ENCODE data around the gene NELFB.

The NELFB gene

DNA sequence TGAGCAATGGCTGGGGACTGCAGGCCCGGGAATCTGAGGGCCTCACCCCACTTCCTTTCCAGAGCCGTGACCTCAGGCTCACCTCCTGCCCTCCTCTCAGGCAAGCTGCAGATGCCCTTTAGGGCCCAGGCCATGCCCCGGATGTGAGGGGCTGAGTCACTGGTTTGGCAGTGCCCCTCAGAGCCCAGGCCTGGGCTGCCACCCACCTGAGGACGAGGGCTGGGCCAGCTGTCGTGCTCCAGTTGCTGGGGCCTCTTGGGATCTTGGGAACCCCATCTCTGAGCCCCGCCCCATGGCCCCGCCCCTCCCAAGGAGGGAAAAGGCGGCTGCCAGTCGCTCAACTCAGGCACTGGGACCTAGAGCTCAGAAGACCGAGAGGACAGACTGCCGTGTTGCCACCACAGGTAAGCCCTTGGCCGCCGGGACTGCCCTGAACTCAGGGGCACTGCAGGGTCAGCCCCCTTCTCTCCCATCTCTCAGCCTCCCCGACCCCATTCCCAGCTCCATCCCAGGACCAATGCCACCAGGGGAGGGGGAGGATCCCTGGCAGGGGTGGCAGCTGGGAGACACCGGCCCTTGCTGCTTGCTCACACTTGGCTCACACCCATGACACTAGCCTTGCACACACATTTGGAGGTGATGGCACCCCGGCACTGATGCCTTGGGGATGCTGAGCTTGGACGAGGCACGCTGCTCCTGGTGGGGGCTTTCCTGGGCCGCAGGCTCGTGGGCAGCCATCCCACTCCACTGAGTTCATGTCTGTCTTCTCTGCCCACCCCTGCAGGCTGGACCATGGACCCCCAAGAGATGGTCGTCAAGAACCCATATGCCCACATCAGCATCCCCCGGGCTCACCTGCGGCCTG, 30.1 kb upstream of the NELFB start, which contains the start of gene CYSRT1:
Gene CYSRT1 (plus strand): TSS at position 345 of the 865 bp plus-strand sequence. CDS start 448 bp downstream, at position 793.
- no peak for DNase-seq

DNA sequence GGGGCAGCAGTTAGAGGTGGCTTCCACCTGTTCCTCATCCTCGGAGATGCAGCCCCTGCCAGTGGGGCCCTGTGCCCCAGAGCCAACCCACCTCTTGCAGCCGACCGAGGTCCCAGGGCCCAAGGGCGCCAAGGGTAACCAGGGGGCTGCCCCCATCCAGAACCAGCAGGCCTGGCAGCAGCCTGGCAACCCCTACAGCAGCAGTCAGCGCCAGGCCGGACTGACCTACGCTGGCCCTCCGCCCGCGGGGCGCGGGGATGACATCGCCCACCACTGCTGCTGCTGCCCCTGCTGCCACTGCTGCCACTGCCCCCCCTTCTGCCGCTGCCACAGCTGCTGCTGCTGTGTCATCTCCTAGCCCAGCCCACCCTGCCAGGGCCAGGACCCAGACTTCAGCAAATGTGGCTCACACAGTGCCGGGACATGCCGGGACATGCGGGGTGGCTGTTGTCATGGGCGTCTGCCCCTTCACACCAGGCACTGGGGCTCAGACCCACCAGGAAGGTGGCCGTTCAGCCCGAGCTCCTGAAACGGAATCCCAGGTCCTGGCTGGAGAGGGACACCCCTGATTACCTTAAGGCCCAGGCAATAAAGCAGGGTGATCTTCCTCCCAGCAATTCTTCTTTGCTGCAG, 29.3 kb upstream of the NELFB start:
- DNase-seq: no peak

DNA sequence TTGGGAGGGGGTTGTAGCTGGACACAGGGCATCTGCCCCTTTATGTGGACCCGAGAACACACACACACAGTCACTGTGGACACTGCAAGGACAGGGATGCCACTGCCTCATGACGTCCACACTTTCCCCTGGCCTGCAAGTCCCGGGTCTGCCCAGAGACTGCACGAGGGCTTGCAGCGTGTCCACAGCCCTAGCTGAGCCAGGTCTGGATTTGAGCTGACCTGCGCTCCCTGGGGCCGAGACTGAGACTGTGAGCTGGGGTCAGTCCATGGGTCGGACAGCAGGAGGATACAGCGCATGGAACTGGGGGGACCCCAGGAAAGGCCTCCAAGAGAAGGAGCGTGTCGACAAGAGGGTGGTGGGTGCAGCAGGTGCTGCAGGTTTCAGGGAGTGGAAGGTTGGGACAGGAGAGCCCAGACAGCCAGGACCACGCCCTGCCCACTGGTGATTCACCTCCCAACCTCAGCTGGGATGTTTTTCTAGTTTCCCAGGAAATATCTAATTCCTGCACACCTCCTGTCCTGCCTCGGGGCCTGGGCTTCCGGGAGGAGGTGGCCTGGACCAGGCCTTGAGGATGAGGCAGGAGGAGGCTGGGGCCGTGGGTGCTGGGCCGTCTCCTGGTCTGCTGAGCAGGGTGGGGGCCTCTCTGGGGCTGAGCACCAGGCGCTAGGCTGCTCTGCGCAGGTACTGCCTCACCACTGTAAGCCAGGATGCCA, 28.6 kb upstream of the NELFB start:
- DNase-seq: no peak

DNA sequence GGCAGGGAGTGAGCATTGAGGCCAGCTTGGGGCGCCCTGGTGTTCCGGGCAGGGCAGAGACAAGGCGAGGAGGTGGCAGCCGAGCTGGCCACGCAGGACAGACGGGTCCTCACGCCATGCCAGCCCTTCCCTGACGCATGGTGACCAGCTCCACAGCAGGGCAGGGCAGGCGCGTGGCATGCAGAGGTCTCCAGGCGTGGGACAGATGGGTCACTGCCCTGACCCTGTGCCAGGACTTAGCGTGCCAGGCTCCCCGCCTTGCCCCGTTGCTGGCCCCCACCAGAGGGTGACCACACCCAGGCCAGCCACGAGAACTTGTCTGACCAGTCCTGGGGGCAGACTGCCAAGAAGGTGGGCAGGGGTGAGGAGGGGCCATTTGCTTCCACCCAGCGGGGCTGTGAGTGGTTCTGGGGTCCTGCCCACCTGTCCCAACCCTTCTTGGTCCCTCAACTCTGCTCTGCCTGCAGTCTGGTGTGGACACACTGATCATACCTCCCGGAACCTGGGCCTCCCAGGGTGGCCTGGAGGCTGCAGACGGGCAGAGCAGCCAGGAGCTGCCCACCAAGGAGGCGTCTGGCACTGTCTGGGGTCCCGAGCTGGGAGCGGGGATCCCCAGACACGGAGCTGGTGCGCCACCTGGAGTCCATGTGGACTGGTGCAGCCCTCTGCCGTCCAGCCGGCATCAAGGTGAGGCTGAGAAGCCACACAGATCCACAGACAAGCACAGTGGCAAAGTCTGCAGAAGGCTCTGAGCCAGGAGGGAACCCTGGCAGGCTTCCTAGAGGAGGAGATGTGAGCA, 27.9 kb upstream of the NELFB start, which contains the start of gene RNF224:
Gene RNF224 (plus strand): TSS at position 449 of the 799 bp plus-strand sequence. CDS start 834 bp downstream, outside the sequence.
- peak; percentile 76 for DNase-seq

DNA sequence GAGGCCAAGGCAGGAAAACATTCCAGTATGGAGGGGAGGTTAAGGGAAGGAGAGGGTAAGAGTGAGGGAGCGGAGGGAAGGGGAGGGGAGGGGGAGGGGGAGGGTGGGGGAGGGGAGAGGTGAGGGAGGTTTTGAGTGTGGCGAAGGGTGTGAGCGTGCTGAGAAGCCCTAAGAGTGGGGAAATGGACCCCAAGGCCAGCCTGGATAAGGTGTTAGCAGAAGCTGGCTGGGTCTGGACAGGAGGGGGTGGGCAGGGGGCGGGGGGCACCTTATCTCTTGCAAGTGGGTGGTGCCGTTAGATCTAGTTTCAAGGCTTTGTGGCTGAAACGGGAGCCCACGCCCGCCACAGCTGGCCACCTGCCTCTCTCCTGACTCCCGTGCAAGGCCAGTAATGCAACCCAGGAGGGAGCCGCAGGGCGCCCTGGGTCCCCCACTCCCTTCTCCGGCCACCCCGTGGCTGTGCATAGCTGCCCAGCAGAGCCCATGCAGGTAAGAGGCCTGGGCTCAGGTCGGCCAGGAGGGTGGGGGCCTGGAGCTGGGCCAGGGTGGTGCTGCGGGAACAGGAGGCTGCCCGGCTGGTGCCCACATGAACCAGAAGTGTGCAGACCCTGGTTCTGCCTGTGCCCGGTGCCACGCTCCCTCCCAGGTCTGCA, 27.1 kb upstream of the NELFB start:
- no peak for DNase-seq

DNA sequence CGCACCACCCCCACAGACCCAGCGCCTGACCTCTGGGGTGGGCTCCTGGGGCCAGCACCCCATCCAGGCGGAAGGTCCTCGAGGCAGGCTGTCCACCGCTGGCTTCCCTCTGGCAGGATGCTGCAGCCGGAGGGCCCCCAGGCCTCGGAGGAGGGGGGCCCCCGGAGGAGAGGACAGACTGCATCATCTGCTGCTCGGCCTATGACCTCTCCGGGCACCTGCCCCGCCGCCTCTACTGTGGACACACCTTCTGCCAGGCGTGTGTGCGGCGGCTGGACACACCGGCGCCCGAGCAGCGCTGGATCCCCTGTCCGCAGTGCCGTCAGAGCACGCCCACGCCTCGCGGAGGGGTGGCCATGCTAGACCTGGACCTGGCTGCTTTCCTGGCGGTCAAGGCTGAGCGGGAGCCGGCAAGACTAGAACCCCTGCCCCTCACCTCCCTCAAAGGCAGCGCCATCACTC, 26.6 kb upstream of the NELFB start:
- DNase-seq: no peak

DNA sequence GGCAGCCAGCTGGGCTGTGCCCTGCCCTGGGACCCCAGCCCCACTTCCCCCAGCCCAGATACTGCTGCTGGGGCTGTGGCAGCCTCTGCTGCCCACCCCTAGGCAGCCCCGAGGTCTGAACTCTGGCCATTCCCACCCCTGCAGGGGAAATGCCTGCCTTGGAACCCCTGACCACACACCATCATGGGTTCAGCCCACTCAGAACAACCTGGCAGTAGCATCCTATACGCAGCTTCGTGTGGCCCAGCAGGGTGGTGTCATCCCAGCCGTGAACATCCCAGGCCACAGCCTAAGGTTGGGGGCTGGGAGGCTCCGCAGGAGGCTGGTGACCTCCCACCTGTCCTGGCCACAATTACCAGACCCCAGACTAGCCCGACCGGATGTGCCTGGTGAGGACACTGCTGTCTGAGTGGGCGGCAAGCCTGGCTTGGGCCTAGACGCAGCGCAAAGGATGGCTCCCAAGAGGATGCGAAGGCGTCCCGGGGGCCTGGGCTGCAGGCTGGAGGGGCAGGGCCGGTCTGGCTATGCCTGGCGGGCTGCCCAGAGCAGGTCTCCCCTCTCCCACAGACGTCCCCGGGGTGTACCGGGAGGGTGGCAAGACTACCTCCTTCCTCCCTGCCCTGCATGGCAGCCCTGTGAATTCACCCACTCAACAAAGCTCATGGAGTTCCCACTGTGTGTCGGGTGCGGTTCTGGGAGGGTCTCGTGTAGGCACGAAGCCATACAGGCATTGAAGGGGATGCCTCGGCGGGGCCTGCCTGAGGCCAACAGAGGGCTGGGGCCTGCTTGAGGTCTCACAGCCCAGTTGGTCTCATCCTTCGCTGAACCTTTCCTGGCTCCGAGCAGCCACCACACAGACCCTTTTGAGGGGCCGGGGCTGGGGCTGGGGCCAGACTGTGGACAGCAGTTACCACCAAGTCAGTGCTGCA, 25.9 kb upstream of the NELFB start:
- no peak for DNase-seq

DNA sequence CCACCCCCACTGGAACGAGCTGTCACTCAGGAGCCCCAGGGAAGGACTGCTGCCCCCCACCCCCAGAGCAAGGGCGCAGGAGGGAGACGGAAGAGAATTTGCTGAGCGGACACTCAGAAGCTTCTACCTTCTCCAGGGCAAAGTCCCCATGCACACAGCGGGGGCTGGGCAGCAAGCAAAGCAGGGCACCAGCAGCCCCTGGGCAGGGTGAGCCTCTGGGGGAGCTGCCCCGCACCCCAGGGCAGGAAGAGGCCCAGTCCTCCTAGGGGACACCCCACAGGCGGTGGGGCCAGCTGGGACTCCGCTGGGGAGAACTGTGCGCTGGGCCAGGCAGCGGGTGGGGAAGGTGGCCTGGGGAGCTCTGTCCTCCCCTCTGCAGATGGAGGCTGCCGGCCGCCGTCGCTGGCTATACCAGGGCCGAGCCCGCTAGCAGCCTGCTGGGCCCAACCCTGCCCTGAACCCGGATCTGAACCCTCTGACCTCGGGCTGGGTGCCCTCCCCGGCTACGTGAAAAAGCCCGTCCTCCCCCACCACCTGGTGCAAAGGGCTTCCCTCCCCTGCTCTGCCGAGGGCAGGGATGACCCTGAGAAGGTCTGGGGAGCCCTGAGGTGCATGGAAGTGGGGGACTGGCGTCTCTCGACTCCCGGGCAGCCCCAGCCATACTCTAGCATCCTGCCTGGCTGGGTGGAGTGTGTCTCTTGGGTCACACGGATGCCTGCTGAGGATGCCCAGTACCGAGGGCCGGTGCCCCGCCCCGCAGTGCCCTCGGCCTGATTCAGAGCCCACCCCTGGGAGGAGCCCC, 25.0 kb upstream of the NELFB start:
- no peak for DNase-seq

DNA sequence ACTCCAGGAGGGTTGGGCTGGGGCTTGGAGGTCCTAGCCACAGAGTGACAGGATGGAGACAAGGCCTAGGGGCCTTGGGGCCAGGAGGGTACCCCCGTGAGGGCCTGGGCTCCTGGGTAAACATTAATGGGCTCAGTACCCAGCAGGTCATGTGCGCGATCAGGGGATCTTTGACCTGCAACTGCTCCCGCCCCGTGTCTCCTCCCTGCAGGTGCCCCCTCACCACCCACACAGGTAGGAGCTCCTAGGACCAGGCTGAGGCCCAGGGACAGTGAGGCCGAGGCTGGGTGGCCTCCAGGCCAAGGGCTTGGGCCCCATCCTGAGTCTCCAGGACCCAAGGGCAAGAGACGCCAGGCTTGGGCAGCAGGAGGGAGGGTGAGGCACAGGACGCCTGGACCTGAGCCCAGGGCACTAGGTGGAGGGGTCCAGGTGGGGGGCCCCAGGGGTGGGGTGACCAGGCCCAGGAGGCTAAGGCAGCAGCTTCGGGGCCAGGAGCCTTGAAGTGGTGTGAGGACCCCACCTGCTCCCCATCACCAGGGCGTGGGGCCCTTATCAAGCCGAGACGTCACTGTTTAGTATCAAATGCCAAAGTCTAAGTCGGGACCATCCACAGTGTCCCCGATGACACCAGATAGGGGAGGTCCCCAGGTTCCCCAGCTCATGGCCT, 24.3 kb upstream of the NELFB start, which contains the start of gene SLC34A3:
Gene SLC34A3 (plus strand): TSS at position 197 of the 667 bp plus-strand sequence. CDS start 802 bp downstream, outside the sequence.
- DNase-seq: no peak

DNA sequence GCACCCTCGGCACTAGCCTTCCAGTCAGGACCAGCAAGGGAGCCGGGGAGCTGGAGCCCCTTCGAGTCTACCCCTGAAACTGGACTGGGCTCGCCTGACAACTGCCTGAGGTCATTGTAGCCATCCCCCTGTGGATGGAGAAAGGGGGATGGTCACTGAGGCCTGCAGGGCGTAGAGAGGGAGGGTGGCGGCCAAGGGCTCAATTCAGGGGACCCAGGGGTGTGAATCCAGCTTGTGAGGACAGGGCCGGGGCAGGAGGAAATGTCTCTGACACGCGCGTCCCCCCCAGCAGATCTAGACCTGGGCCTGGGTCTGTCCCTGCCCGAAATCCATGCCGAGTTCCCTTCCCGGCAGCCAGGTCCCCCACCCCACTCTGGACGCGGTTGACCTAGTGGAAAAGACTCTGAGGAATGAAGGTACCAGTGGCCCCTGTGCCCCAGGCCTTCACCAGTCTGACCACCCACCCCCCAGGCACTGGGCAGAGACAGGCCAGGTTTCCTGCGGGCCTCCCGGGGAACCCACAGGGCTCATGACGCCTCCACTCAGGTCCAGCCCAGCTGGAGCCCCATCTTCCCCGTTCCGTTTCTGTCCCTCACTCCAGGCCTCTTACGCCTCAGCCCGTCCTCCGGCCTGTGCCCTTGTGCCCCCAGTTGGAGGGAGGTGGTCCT, 23.6 kb upstream of the NELFB start:
- no peak for DNase-seq

DNA sequence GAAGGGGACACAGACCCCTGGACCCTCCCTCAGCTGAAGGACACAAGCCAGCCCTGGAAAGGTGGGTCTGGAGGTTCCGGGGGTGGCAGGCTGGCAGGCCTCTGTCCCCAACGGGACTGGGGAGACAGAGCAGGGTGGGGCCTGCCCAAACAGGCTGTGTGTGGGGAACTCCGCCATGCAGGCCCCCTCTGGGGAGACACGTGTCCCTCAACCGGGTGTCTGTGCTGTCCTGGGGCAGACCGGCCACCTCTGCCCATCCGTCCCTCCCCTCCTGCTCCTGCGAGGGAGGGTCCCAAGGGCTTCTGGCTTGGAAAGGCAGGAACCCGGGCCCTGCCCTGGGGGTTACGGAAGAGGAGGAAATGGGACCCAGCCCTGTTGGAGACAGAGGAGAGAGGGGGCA, 23.0 kb upstream of the NELFB start:
- no peak for DNase-seq

DNA sequence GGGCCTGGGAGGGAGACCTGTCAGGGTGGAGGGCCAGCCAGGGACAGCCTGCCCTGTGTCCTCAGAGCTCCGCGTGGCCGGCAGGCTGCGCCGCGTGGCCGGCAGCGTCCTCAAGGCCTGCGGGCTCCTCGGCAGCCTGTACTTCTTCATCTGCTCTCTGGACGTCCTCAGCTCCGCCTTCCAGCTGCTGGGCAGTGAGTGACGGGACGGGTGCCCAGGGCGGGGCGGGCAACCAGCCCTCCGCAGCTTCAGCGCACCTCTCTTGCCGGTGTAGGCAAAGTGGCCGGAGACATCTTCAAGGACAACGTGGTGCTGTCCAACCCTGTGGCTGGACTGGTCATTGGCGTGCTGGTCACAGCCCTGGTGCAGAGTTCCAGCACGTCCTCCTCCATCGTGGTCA, 22.6 kb upstream of the NELFB start:
- DNase-seq: no peak

DNA sequence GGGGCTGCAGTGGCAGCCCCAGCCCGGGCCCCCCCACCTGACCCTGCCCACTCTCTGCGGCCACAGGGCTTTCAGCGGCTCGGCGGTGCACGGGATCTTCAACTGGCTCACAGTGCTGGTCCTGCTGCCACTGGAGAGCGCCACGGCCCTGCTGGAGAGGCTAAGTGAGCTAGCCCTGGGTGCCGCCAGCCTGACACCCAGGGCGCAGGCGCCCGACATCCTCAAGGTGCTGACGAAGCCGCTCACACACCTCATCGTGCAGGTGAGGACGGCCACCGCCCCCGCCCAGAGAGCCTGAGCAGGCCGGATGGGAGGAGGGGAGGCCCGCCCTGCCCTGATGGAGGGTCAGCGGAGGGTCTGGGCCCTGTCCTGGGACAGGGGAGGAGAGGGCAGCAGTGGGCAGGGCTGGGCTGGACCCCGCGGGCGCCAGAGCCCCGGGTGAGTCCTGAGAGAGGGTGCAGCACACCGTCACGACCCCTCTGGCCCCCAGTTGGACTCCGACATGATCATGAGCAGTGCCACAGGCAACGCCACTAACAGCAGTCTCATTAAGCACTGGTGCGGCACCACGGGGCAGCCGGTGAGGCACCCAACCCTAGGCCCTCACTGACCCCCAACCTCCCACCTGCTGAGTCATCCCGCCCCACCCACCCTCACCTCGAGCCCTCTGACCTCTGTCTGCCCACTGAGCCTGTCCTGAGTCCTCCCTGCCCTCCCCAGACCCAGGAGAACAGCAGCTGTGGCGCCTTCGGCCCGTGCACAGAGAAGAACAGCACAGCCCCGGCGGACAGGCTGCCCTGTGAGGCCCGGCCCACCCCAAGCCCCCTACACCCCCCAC, 21.8 kb upstream of the NELFB start:
- DNase-seq: no peak

DNA sequence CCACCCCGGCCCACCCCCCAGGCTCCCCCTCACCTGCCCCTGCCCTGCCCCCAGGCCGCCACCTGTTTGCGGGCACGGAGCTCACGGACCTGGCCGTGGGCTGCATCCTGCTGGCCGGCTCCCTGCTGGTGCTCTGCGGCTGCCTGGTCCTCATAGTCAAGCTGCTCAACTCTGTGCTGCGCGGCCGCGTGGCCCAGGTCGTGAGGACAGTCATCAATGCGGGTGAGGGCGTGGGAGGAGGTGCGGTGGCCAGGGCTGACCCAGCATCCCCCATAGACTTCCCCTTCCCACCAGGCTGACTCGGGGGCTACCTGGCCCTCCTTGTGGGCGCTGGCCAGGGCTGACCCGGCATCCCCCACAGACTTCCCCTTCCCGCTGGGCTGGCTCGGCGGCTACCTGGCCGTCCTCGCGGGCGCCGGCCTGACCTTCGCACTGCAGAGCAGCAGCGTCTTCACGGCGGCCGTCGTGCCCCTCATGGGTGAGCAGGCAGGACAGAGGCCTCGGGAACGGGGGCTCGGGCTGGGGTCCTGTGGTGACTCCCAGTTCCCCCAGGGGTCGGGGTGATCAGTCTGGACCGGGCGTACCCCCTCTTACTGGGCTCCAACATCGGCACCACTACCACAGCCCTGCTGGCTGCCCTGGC, 21.0 kb upstream of the NELFB start:
- DNase-seq: no peak

DNA sequence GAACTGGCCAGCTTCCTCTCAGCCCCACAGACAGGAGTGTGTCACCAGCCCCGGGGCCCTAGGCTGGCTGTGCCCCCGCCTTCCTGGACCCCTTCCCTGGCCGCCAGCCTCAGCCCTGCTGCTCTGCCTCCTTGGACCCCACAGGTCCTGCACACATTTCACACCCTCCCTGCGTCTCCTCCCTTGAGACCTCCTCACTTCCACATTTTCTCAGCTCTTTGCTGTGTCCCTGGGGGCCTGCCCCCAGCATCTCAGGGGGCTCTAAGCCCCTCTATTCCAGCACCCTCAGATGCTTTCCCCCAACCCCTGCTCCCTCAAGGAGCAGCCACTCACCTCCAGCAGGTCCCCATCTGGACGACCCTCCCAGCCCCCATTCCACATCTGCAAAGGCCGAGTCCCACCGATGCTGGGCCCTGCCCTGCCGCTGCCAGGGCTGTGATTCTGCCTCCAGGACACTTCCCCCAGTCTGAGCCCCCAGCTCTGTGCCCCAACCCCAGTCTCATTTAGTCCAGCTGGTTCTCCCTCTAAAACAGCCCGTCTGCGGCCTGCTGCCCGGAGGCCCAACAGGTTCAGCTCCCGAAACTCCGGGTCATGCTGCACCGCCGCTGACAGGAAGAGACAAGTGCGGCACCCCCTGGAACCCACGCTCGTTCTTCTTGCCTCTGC, 20.2 kb upstream of the NELFB start:
- no peak for DNase-seq

DNA sequence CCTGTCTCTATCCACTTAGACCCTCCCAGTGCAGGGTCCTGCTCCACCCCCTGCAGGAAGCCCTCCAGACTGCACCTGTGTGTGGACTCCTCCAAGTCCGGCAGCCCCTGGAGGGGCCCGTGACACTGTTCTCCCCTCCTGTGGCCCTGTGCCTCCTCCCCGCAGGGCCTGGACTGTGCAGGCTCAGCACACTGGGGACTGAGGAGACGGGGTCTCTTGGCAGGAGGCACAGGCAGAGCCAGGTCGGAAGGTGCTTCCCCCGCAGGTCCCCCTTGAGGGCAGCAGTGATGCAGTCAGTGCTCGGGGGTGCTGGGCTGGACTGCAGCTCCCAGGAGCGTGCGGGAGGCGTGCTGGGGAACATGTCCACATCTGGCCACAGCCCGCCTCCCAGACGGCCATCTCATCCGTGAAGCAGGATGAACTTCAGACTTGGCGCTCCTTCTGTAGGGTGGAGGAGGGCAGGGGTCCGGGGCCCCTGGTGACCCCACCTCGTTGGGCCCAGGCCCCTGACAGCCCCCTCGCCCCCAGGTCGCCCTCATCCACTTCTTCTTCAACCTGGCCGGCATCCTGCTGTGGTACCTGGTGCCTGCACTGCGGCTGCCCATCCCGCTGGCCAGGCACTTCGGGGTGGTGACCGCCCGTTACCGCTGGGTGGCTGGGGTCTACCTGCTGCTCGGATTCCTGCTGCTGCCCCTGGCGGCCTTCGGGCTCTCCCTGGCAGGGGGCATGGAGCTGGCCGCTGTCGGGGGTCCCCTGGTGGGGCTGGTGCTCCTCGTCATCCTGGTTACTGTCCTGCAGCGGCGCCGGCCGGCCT, 19.5 kb upstream of the NELFB start:
- no peak for DNase-seq
